K562 (cell line): ENCODE measurements around the gene CTDSP2. TPM values are rescaled to one million over a fixed set of nuclear protein-coding genes. Genes with fewer than 3 reads are reported as not detected.

ENCODE experiments used
- ATF1 ChIP-seq, 2 experiments: fragments of 450-650 bp in 1 of 2; IDR thresholded peaks; 2 replicates each; pipeline ENCODE4 v1.6.1; 2016; ENCODE audit warnings: missing compliant biosample characterization in 1 of 2, missing genetic modification characterization in 1 of 2
- CAMTA2 ChIP-seq: fragments of 250-450 bp; sonication (Bioruptor Pico); conservative IDR thresholded peaks from 2 replicates; pipeline ENCODE4 v1.5.1; 2022
- CBX1 ChIP-seq: sonication (generic); IDR thresholded peaks from 2 replicates; pipeline ENCODE4 v1.6.1; 2016; ENCODE audit warnings: antibody characterized with exemption, low read depth, mild to moderate bottlenecking
- CTBP1 ChIP-seq: fragments of 450-650 bp; IDR thresholded peaks from 2 replicates; pipeline ENCODE4 v1.6.1; 2016; ENCODE audit warnings: borderline replicate concordance
- FOXA3 ChIP-seq, 2 experiments: fragments of 450-650 bp in 1 of 2; sonication (generic) in 1 of 2; formaldehyde crosslinking; IDR thresholded peaks in 1 of 2; conservative IDR thresholded peaks in 1 of 2; 2 replicates each; pipeline versions ENCODE4 v1.4.0 to v1.8.0; 2020 to 2022; ENCODE audit warnings: mild to moderate bottlenecking in 2 of 2, missing genetic modification reagents in 1 of 2
- HIVEP1 ChIP-seq: fragments of 250-450 bp; sonication (Bioruptor Pico); IDR thresholded peaks from 2 replicates; pipeline ENCODE4 v1.4.0; 2020; ENCODE audit warnings: mild to moderate bottlenecking
- KDM5B ChIP-seq: fragments of 200-600 bp; sonication (generic); IDR thresholded peaks from 2 replicates; pipeline ENCODE4 v1.6.1; 2012; ENCODE audit warnings: low read depth, mild to moderate bottlenecking, moderate library complexity, low read length, control low read depth, inconsistent platforms; ENCODE audit not compliant: insufficient replicate concordance
- MBD2 ChIP-seq: sonication (generic); IDR thresholded peaks from 2 replicates; pipeline ENCODE4 v1.6.1; 2016; ENCODE audit warnings: low read depth, borderline replicate concordance
- NBN ChIP-seq: fragments of 450-650 bp; IDR thresholded peaks from 2 replicates; pipeline ENCODE4 v1.6.1; 2016; ENCODE audit warnings: low read depth, mild to moderate bottlenecking
- RBBP5 ChIP-seq: fragments of 200-600 bp; sonication (generic); IDR thresholded peaks from 2 replicates; pipeline ENCODE4 v1.6.1; 2012; ENCODE audit warnings: borderline replicate concordance, mild to moderate bottlenecking, low read length, control low read depth, inconsistent platforms; ENCODE audit not compliant: insufficient read depth, poor library complexity, severe bottlenecking
- SOX6 ChIP-seq: fragments of 450-650 bp; IDR thresholded peaks from 2 replicates; pipeline ENCODE4 v1.6.1; 2014; ENCODE audit warnings: mild to moderate bottlenecking
- SPI1 ChIP-seq: IDR thresholded peaks from 2 replicates; pipeline ENCODE4 v1.6.1; 2011; ENCODE audit warnings: low read depth, low read length, control low read depth, borderline replicate concordance
- STAT5A ChIP-seq: IDR thresholded peaks from 2 replicates; pipeline ENCODE4 v1.6.1; 2012; ENCODE audit warnings: low read length, inconsistent platforms, borderline replicate concordance
- TEAD2 ChIP-seq: fragments of 450-650 bp; IDR thresholded peaks from 2 replicates; pipeline ENCODE4 v1.6.1; 2016; ENCODE audit warnings: missing genetic modification characterization, control low read depth, missing compliant biosample characterization
- TRIM24 ChIP-seq, 2 experiments: fragments of 450-650 bp; IDR thresholded peaks; 2 replicates each; pipeline ENCODE4 v1.6.1; 2016
- ZNF124 ChIP-seq: sonication (generic); formaldehyde crosslinking; IDR thresholded peaks from 2 replicates; pipeline ENCODE4 v1.8.1; 2022; ENCODE audit warnings: missing genetic modification reagents
- ZNF583 ChIP-seq: fragments of 250-450 bp; sonication (Bioruptor Pico); IDR thresholded peaks from 2 replicates; pipeline ENCODE4 v1.4.0; 2020
- ZNF655 ChIP-seq: fragments of 250-450 bp; sonication (Bioruptor Pico); IDR thresholded peaks from 2 replicates; pipeline ENCODE4 v1.5.0; 2021
- ZNF785 ChIP-seq: fragments of 250-450 bp; sonication (Bioruptor Pico); IDR thresholded peaks from 2 replicates; pipeline ENCODE4 v1.4.0; 2020; ENCODE audit warnings: mild to moderate bottlenecking
- polyA plus RNA-seq, 8 experiments: library from polyadenylated mRNA; depleted of rRNA in 4 of 8; stranded (reverse) in 5 of 8; unstranded in 3 of 8; fragments of >200 nt; fragmentation: Nextera tagmentation in 2 of 8; fragmentation: Illumina TruSeq in 1 of 8; extraction: Ambion mirVana in 2 of 8; extraction: Trizol in 1 of 8; gene quantifications; 2 replicates each; pipeline versions ENCODE4 v1.2.1 to v1.2.3, GENCODE V29; 2011 to 2014; ENCODE audit warnings: inconsistent platforms in 1 of 8, missing spikeins in 1 of 8
- total RNA-seq, 7 experiments: library from RNA; depleted of rRNA in 6 of 7; stranded (reverse); fragments of >200 nt in 6 of 7; fragmentation: Illumina TruSeq in 2 of 7; extraction: Trizol in 2 of 7; gene quantifications; 2 replicates each; pipeline versions ENCODE4 v1.2.1 to v1.2.3, GENCODE V29; 2011 to 2021; ENCODE audit warnings: low replicate concordance in 1 of 7

Gene CTDSP2
- total and polyA plus RNA-seq, 9 of the 15 experiments (the other 6 are each of a cell fraction or from before 2014, with no cell fraction given): 20.4 to 108 (median 47.7) TPM

- TF ChIP-seq ZNF655 (CRISPR knock-in tag) (no peak), TEAD2 (no peak), RBBP5 (peak; percentile 97), ZNF785 (CRISPR knock-in tag) (no peak), SPI1 (no peak), CBX1 (peak; percentile 76), NBN (peak; percentile 89), CTBP1 (peak; percentile 88), SOX6 (peak; percentile 71; the same call in 1 of the 2 replicates), KDM5B (peak; percentile 94), ZNF583 (CRISPR knock-in tag) (no peak), CAMTA2 (CRISPR knock-in tag) (no peak), TRIM24 (IDR thresholded peaks at IDR 0.05) (peak in 1 of 2 experiments; percentile 79; a peak in 2 of 4 replicates), HIVEP1 (CRISPR knock-in tag) (no peak), FOXA3 (CRISPR knock-in tag; conservative IDR thresholded peaks at IDR 0.05 in 1 of 2, IDR thresholded peaks at IDR 0.05 in 1 of 2) (0 out of 4 replicates have a peak, but pooled peaks of 1 of the 2 experiments have one; percentile 16), MBD2 (peak; percentile 84), STAT5A (peak; percentile 43; the same call in 1 of the 2 replicates), ATF1 (CRISPR knock-in tag; IDR thresholded peaks at IDR 0.05) (peak; percentile 59), ATF1 (tag; IDR thresholded peaks at IDR 0.05) (peak; percentile 95), ZNF124 (CRISPR knock-in tag) (no peak)
Measured at GRCh38 chr12:57782608-57783465, 63.7 kb downstream of the CTDSP2 start, which contains the start of gene TSFM (continued).
